SK-N-SH treated with all-trans-retinoic acid at 6 μM for 48 hours (cell line): ENCODE results near the gene CDC42SE2.
"Not testable (repeated sequence)": the region's sequence is repeated elsewhere in the genome, so short reads cannot be mapped to it uniquely, and the experiment has no call there.

Experiments
- ATAC-seq: fragments of 200-7000 bp; cut with Tn5 transposase; 3 replicates; pipeline ENCODE4 v1.9.1; 2020; ENCODE audit warnings: mild to moderate bottlenecking, moderate library complexity
- ARNTL ChIP-seq: fragments of 450-650 bp; formaldehyde crosslinking; IDR thresholded peaks from 2 replicates; pipeline ENCODE4 v1.5.0; 2020; ENCODE audit warnings: low read depth, mild to moderate bottlenecking, moderate library complexity, borderline replicate concordance
- BACH2 ChIP-seq: fragments of 250-450 bp; sonication (Bioruptor Pico); IDR thresholded peaks from 2 replicates; pipeline ENCODE4 v1.9.0; 2021; ENCODE audit warnings: mild to moderate bottlenecking, borderline replicate concordance
- CSDC2 ChIP-seq: fragments of 250-450 bp; sonication (Bioruptor Pico); IDR thresholded peaks from 2 replicates; pipeline ENCODE4 v1.5.0; 2020; ENCODE audit warnings: mild to moderate bottlenecking, moderate library complexity
- ESRRG ChIP-seq: fragments of 250-450 bp; sonication (Bioruptor Pico); IDR thresholded peaks from 2 replicates; pipeline ENCODE4 v1.6.1; 2021; ENCODE audit warnings: mild to moderate bottlenecking
- GLIS3 ChIP-seq: fragments of 250-450 bp; sonication (Bioruptor Pico); IDR thresholded peaks from 2 replicates; pipeline ENCODE4 v1.5.0; 2020; ENCODE audit warnings: mild to moderate bottlenecking, moderate library complexity
- ISL1 ChIP-seq: fragments of 250-450 bp; sonication (Bioruptor Pico); IDR thresholded peaks from 2 replicates; pipeline ENCODE4 v2.1.2; 2022; ENCODE audit warnings: mild to moderate bottlenecking, moderate library complexity
- OSR1 ChIP-seq: fragments of 250-450 bp; sonication (Bioruptor Pico); IDR thresholded peaks from 2 replicates; pipeline ENCODE4 v1.8.0; 2022; ENCODE audit warnings: moderate library complexity, mild to moderate bottlenecking, inconsistent platforms
- PATZ1 ChIP-seq: fragments of 250-450 bp; sonication (Bioruptor Pico); IDR thresholded peaks from 2 replicates; pipeline ENCODE4 v1.8.0; 2020; ENCODE audit warnings: mild to moderate bottlenecking, moderate library complexity, borderline replicate concordance
- RARB ChIP-seq: fragments of 250-450 bp; sonication (Bioruptor Pico); IDR thresholded peaks from 2 replicates; pipeline ENCODE4 v1.8.0; 2021; ENCODE audit warnings: mild to moderate bottlenecking, moderate library complexity
- SNAI2 ChIP-seq: fragments of 250-450 bp; sonication (Bioruptor Pico); IDR thresholded peaks from 2 replicates; pipeline ENCODE4 v1.5.0; 2020; ENCODE audit warnings: mild to moderate bottlenecking, moderate library complexity
- TCF4 ChIP-seq: fragments of 250-450 bp; sonication (Bioruptor Pico); IDR thresholded peaks from 2 replicates; pipeline ENCODE4 v1.8.0; 2021; ENCODE audit warnings: mild to moderate bottlenecking, moderate library complexity, borderline replicate concordance
- TOX ChIP-seq: fragments of 250-450 bp; sonication (Bioruptor Pico); IDR thresholded peaks from 2 replicates; pipeline ENCODE4 v1.8.0; 2021; ENCODE audit warnings: mild to moderate bottlenecking, moderate library complexity, borderline replicate concordance
- TSHZ2 ChIP-seq: fragments of 250-450 bp; sonication (Bioruptor Pico); IDR thresholded peaks from 2 replicates; pipeline ENCODE4 v1.5.0; 2020; ENCODE audit warnings: mild to moderate bottlenecking, moderate library complexity
- ZC3H10 ChIP-seq: fragments of 250-450 bp; sonication (Bioruptor Pico); IDR thresholded peaks from 2 replicates; pipeline ENCODE4 v1.5.1; 2021; ENCODE audit warnings: mild to moderate bottlenecking, moderate library complexity
- ZFP3 ChIP-seq: fragments of 250-450 bp; sonication (Bioruptor Pico); IDR thresholded peaks from 2 replicates; pipeline ENCODE4 v1.5.0; 2020; ENCODE audit warnings: mild to moderate bottlenecking, moderate library complexity
- ZFP30 ChIP-seq: fragments of 450-650 bp; formaldehyde crosslinking; IDR thresholded peaks from 2 replicates; pipeline ENCODE4 v1.5.0; 2022; ENCODE audit warnings: mild to moderate bottlenecking, moderate library complexity
- ZNF565 ChIP-seq: fragments of 450-650 bp; formaldehyde crosslinking; conservative IDR thresholded peaks from 2 replicates; pipeline ENCODE4 v1.5.0; 2020; ENCODE audit warnings: low read depth, mild to moderate bottlenecking, moderate library complexity
- ZNF70 ChIP-seq: fragments of 450-650 bp; formaldehyde crosslinking; IDR thresholded peaks from 2 replicates; pipeline ENCODE4 v1.5.0; 2020; ENCODE audit warnings: mild to moderate bottlenecking, moderate library complexity
- ZNF8 ChIP-seq: fragments of 450-650 bp; formaldehyde crosslinking; IDR thresholded peaks from 2 replicates; pipeline ENCODE4 v1.5.0; 2020; ENCODE audit warnings: mild to moderate bottlenecking, moderate library complexity
- TF ChIP-seq, protein P1 (sequence below): fragments of 250-450 bp; sonication (Bioruptor Pico); IDR thresholded peaks from 2 replicates; pipeline ENCODE4 v1.5.1; 2021; ENCODE audit warnings: mild to moderate bottlenecking, moderate library complexity

Gene CDC42SE2

DNA sequence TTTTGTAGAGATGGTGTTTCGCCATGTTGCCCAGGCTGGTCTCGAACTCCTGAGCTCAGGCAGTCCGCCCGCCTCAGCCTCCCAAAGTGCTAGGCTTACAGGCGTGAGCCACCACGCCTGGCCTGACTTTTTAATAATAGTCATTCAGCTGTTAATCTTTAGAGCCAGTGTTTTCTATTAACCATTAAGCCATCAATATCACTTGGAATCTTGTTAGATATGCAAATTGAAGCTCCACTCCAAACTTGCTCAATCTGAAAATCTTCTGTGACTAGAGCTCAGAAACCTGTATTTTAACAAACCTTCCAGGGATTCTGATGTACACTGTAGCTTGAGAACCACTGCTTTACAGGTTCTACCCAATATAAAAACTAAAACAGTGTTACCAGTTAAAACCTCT is 113.5 kb downstream of the CDC42SE2 start:
- ATAC-seq: no peak
- no peak for TF ChIP-seq PATZ1 (CRISPR knock-in tag)
- no peak for TF ChIP-seq ZNF565 (CRISPR knock-in tag)

GRCh38 chr5:131377785-131378325 is 114.0 kb downstream of the CDC42SE2 start:
- TF ChIP-seq CSDC2 (no peak), ZNF70 (CRISPR knock-in tag) (no peak), ZNF565 (CRISPR knock-in tag) (no peak), TCF4 (CRISPR knock-in tag) (no peak)
- TF ChIP-seq, protein P1, sequence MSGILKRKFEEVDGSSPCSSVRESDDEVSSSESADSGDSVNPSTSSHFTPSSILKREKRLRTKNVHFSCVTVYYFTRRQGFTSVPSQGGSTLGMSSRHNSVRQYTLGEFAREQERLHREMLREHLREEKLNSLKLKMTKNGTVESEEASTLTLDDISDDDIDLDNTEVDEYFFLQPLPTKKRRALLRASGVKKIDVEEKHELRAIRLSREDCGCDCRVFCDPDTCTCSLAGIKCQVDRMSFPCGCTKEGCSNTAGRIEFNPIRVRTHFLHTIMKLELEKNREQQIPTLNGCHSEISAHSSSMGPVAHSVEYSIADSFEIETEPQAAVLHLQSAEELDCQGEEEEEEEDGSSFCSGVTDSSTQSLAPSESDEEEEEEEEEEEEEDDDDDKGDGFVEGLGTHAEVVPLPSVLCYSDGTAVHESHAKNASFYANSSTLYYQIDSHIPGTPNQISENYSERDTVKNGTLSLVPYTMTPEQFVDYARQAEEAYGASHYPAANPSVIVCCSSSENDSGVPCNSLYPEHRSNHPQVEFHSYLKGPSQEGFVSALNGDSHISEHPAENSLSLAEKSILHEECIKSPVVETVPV (CRISPR knock-in tag): no peak
- ATAC-seq: no peak

GRCh38 chr5:131378721-131379541 is 115.1 kb downstream of the CDC42SE2 start:
- ATAC-seq: no peak

GRCh38 chr5:131379723-131380122 is 115.9 kb downstream of the CDC42SE2 start:
- no peak for TF ChIP-seq ZC3H10 (CRISPR knock-in tag)
- TF ChIP-seq BACH2: no peak
- TF ChIP-seq SNAI2 (CRISPR knock-in tag): no peak
- TF ChIP-seq ZFP30 (CRISPR knock-in tag): no peak
- TF ChIP-seq, protein P1 (CRISPR knock-in tag): no peak
- TF ChIP-seq PATZ1 (CRISPR knock-in tag): no peak
- no peak for TF ChIP-seq CSDC2
- TF ChIP-seq RARB (CRISPR knock-in tag): no peak
- no peak for TF ChIP-seq ISL1 (CRISPR knock-in tag)
- TF ChIP-seq TOX (CRISPR knock-in tag): no peak
- no peak for TF ChIP-seq ESRRG
- no peak for TF ChIP-seq OSR1 (CRISPR knock-in tag)
- no peak for TF ChIP-seq ZNF70 (CRISPR knock-in tag)
- TF ChIP-seq ARNTL (CRISPR knock-in tag): no peak
- TF ChIP-seq TCF4 (CRISPR knock-in tag): no peak
- no peak for TF ChIP-seq ZNF8 (CRISPR knock-in tag)
- TF ChIP-seq ZNF565 (CRISPR knock-in tag): no peak
- no peak for TF ChIP-seq TSHZ2 (CRISPR knock-in tag)
- TF ChIP-seq GLIS3 (CRISPR knock-in tag): no peak
- peak; percentile 51 for ATAC-seq

More at GRCh38 chr5:131378721-131379541, 115.1 kb downstream of the CDC42SE2 start:
- TF ChIP-seq ISL1 (CRISPR knock-in tag): no peak
- no peak for TF ChIP-seq ZFP3 (CRISPR knock-in tag)
- TF ChIP-seq ESRRG: no peak
- no peak for TF ChIP-seq TOX (CRISPR knock-in tag)
- TF ChIP-seq PATZ1 (CRISPR knock-in tag): no peak
- TF ChIP-seq SNAI2 (CRISPR knock-in tag): no peak
- no peak for TF ChIP-seq BACH2
- no peak for TF ChIP-seq ZFP30 (CRISPR knock-in tag)
- TF ChIP-seq ZNF565 (CRISPR knock-in tag): no peak

DNA sequence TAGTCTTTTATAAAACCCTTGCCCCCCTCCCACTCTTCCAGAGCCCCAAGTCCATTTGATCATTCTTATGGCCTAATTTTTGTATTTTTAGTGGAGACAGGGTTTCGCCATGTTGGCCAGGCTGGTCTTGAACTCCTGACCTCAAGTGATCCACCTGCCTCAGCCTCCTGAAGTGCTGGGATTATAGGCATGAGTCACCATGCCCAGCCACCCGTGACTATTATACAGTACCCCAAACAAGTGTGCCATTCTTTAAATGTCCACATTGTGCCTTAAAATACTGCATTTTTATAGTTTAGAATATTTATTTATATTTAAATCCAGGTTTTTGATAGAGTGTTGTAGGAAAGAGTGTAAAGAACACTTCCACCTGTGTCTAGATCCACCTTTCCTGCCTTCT is 116.4 kb downstream of the CDC42SE2 start:
- ATAC-seq: not testable (repeated sequence)
